A549 (cell line): ENCODE measurements around the gene LRP4. TPM values are rescaled to one million over a fixed set of nuclear protein-coding genes. Genes with fewer than 3 reads are reported as not detected.

Source experiments
- ATAC-seq, 2 experiments: fragments of 200-7000 bp in 1 of 2; fragments of >200 bp in 1 of 2; cut with Nextera tagmentation in 1 of 2; cut with Tn5 transposase in 1 of 2; 3 replicates each; pipeline versions ENCODE4 v1.8.0 to v1.9.1; 2018 to 2020; ENCODE audit warnings: mild to moderate bottlenecking in 1 of 2, moderate library complexity in 1 of 2
- CTCF ChIA-PET: fragments of 300-600 bp; sonication (Branson Sonifier 250); formaldehyde crosslinking; extraction: SDS; loops from one replicate; lab custom pipeline; 2021; ENCODE audit warnings: antibody characterized with exemption, inconsistent platforms; lab: Yijun Ruan, JAX
- POLR2A ChIA-PET: fragments of 350-600 bp; formaldehyde crosslinking; extraction: SDS; loops from one replicate; lab custom pipeline; 2021; ENCODE audit warnings: antibody characterized with exemption, inconsistent platforms; lab: Yijun Ruan, JAX
- DNase-seq, 2 experiments: peaks; one replicate each; pipeline versions ENCODE4 v3.0.0 to v3.0.0-alpha.2; 2011 to 2016; ENCODE audit warnings: low read depth in 1 of 2, low spot score in 1 of 2
- FAIRE-seq: peaks from 2 replicates; lab custom pipeline; 2011; peaks lifted over from hg19 to GRCh38; lab: Jason Lieb, UNC
- H3K27ac ChIP-seq, 2 experiments: fragments of >200 bp; sonication (Bioruptor Twin); formaldehyde crosslinking; 3 replicates each; pipeline ENCODE4 v1.5.1; 2016 to 2017
- H3K4me1 ChIP-seq: fragments of >200 bp; sonication (Bioruptor Twin); formaldehyde crosslinking; 3 replicates; pipeline ENCODE4 v1.6.1; 2016
- H3K4me2 ChIP-seq: fragments of >200 bp; sonication (Bioruptor Twin); formaldehyde crosslinking; 3 replicates; pipeline ENCODE4 v1.6.1; 2016
- H3K4me3 ChIP-seq: fragments of >200 bp; sonication (Bioruptor Twin); formaldehyde crosslinking; 3 replicates; pipeline ENCODE4 v1.5.1; 2016
- H3K9me3 ChIP-seq: fragments of >200 bp; sonication (Bioruptor Twin); formaldehyde crosslinking; 3 replicates; pipeline ENCODE4 v1.6.1; 2016
- ATOH8 ChIP-seq: fragments of 250-450 bp; sonication (Bioruptor Pico); IDR thresholded peaks from 2 replicates; pipeline ENCODE4 v1.5.0; 2020; ENCODE audit warnings: low read depth, mild to moderate bottlenecking, moderate library complexity
- BHLHE40 ChIP-seq: IDR thresholded peaks from 2 replicates; pipeline ENCODE4 v1.6.1; 2012; ENCODE audit warnings: low read depth, low read length, inconsistent platforms
- CBX2 ChIP-seq: fragments of 200-600 bp; sonication (generic); IDR thresholded peaks from 2 replicates; pipeline ENCODE4 v1.6.1; 2016; ENCODE audit warnings: low read depth, mild to moderate bottlenecking, borderline replicate concordance
- CBX8 ChIP-seq: fragments of 200-600 bp; sonication (generic); IDR thresholded peaks from 2 replicates; pipeline ENCODE4 v1.6.1; 2016
- EHF ChIP-seq: fragments of 250-450 bp; sonication (Bioruptor Pico); IDR thresholded peaks from 2 replicates; pipeline ENCODE4 v1.5.0; 2020; ENCODE audit warnings: mild to moderate bottlenecking
- EHMT2 ChIP-seq: fragments of 200-600 bp; sonication (generic); IDR thresholded peaks from 2 replicates; pipeline ENCODE4 v1.6.1; 2016; ENCODE audit warnings: antibody characterized with exemption, low read depth, mild to moderate bottlenecking, moderate library complexity
- FOSL2 ChIP-seq, 2 experiments: fragments of 450-650 bp in 1 of 2; fragments of >200 bp in 1 of 2; sonication (Bioruptor Twin) in 1 of 2; formaldehyde crosslinking; IDR thresholded peaks; 2 replicates each; pipeline versions ENCODE4 v1.5.0 to v1.6.1; 2016 to 2020; ENCODE audit warnings: mild to moderate bottlenecking in 1 of 2, moderate library complexity in 1 of 2
- GATA3 ChIP-seq: IDR thresholded peaks from 2 replicates; pipeline ENCODE4 v1.6.1; 2012; ENCODE audit warnings: borderline replicate concordance
- HDAC2 ChIP-seq: fragments of 200-600 bp; sonication (generic); IDR thresholded peaks from 2 replicates; pipeline ENCODE4 v1.6.1; 2016
- HES2 ChIP-seq: fragments of >200 bp; sonication (Bioruptor Twin); formaldehyde crosslinking; IDR thresholded peaks from 2 replicates; pipeline ENCODE4 v1.6.1; 2016
- HEYL ChIP-seq: fragments of 250-450 bp; sonication (Bioruptor Pico); IDR thresholded peaks from 2 replicates; pipeline ENCODE4 v1.8.0; 2021; ENCODE audit warnings: mild to moderate bottlenecking, moderate library complexity
- JUN ChIP-seq, 2 experiments: fragments of >200 bp; sonication (Bioruptor Twin); formaldehyde crosslinking; IDR thresholded peaks; 2 replicates in 1 of 2; 3 replicates in 1 of 2; pipeline ENCODE4 v1.6.1; 2016 to 2017
- KDM1A ChIP-seq: fragments of 200-600 bp; sonication (generic); IDR thresholded peaks from 2 replicates; pipeline ENCODE4 v1.6.1; 2016; ENCODE audit warnings: low read depth, mild to moderate bottlenecking
- MAZ ChIP-seq: fragments of 150-350 bp; IDR thresholded peaks from 2 replicates; pipeline ENCODE4 v1.6.1; 2014; ENCODE audit warnings: antibody characterized with exemption, low read depth, low read length, borderline replicate concordance
- MYC ChIP-seq: IDR thresholded peaks from 2 replicates; pipeline ENCODE4 v1.6.1; 2012; ENCODE audit warnings: mild to moderate bottlenecking, inconsistent platforms, low read length, improper control_type of control experiment, borderline replicate concordance
- NFE2L2 ChIP-seq: fragments of 150-350 bp; conservative IDR thresholded peaks from 2 replicates; pipeline ENCODE4 v1.6.1; 2014; ENCODE audit warnings: low read length
- PBX3 ChIP-seq: IDR thresholded peaks from 2 replicates; pipeline ENCODE4 v1.6.1; 2012
- POLR2A ChIP-seq: IDR thresholded peaks from 2 replicates; pipeline ENCODE4 v1.6.1; 2012; ENCODE audit warnings: mild to moderate bottlenecking, low read length
- RAD21 ChIP-seq, 2 experiments: fragments of >200 bp in 1 of 2; sonication (Bioruptor Twin) in 1 of 2; formaldehyde crosslinking in 1 of 2; IDR thresholded peaks in 1 of 2; conservative IDR thresholded peaks in 1 of 2; 2 replicates in 1 of 2; 3 replicates in 1 of 2; pipeline ENCODE4 v1.6.1; 2012 to 2018; ENCODE audit warnings: inconsistent platforms in 1 of 2
- RFX5 ChIP-seq: fragments of 450-650 bp; IDR thresholded peaks from 2 replicates; pipeline ENCODE4 v1.7.1; 2014; ENCODE audit warnings: antibody characterized with exemption, mild to moderate bottlenecking, moderate library complexity
- SMC3 ChIP-seq: fragments of >200 bp; sonication (Bioruptor Twin); formaldehyde crosslinking; IDR thresholded peaks from 3 replicates; pipeline ENCODE4 v1.6.1; 2018; ENCODE audit warnings: inconsistent platforms
- SREBF2 ChIP-seq: fragments of 450-650 bp; IDR thresholded peaks from 2 replicates; pipeline ENCODE4 v1.6.1; 2014; ENCODE audit warnings: mild to moderate bottlenecking, moderate library complexity
- TFCP2L1 ChIP-seq: fragments of 250-450 bp; sonication (Bioruptor Pico); IDR thresholded peaks from 2 replicates; pipeline ENCODE4 v1.5.0; 2021; ENCODE audit warnings: mild to moderate bottlenecking
- TP53 ChIP-seq: fragments of 250-450 bp; sonication (Bioruptor Pico); IDR thresholded peaks from 2 replicates; pipeline ENCODE4 v1.5.0; 2021; ENCODE audit warnings: mild to moderate bottlenecking, moderate library complexity
- WGBS: methylation state at CpG from one replicate; pipeline ENCODE4 v1.1.6; 2017; ENCODE audit errors: missing lambda C conversion rate; 5-methylcytosine and 5-hydroxymethylcytosine counted together
- polyA plus RNA-seq, 4 experiments: library from polyadenylated mRNA; depleted of rRNA in 3 of 4; stranded (reverse); fragments of >200 nt; fragmentation: RNase III in 1 of 4; extraction: RNeasy Plus Mini Kit Qiagen cat#74134 plus additional on column Dnase treatment in 1 of 4; gene quantifications; 2 replicates in 3 of 4; 3 replicates in 1 of 4; pipeline ENCODE4 v1.2.3, GENCODE V29; 2011 to 2017
- TF ChIP-seq, protein P1 (sequence below): IDR thresholded peaks from 2 replicates; pipeline ENCODE4 v1.6.1; 2012; ENCODE audit warnings: low read depth, borderline replicate concordance
- TF ChIP-seq, protein P2 (sequence below): fragments of >200 bp; sonication (Bioruptor Twin); formaldehyde crosslinking; IDR thresholded peaks from 3 replicates; pipeline ENCODE4 v1.6.1; 2016
- TF ChIP-seq, protein P3 (sequence below): fragments of >200 bp; sonication (Bioruptor Twin); formaldehyde crosslinking; IDR thresholded peaks from 3 replicates; pipeline ENCODE4 v1.5.1; 2016

Gene LRP4
- polyA plus RNA-seq, 2 of the 4 experiments (the other 2 are of a cell fraction), result 4.0 to 6.4 TPM

GRCh38 chr11:46906609-46907041 is 11.7 kb downstream of the LRP4 start:
- POLR2A ChIA-PET, result interaction anchor here (1.2 kb wide), 1 partner anchor 257 kb away, joined by 3 read pairs; no protein-coding TSS in a partner anchor
- DNase-seq (no peak), FAIRE-seq (no peak), ATAC-seq (no peak)
- no peak overlapping the region for H3K4me3 ChIP-seq
- no peaks in the 10 kb centered on the region for H3K4me1 ChIP-seq
- no peak overlapping the region for H3K4me2 ChIP-seq
- no peak overlapping the region for H3K27ac ChIP-seq
- TF ChIP-seq KDM1A, result no peak
- no peak for TF ChIP-seq TP53 (CRISPR knock-in tag)
- no peak for TF ChIP-seq PBX3
- no peak for TF ChIP-seq GATA3
- TF ChIP-seq NFE2L2, result no peak
- no peak for TF ChIP-seq JUN (IDR thresholded peaks at IDR 0.05)
- 86% methylated on average over 13 of the region's 13 CpGs for WGBS
- H3K9me3 ChIP-seq, result no peaks in the 10 kb centered on the region
- CTCF ChIA-PET, result interaction anchor here (0.8 to 7.0 kb wide), 6 partner anchors 10 to 254 kb away, joined by 3 to 31 read pairs (median 4); partner anchors contain the start of gene CSTPP1

GRCh38 chr11:46905806-46906205 is 12.5 kb downstream of the LRP4 start:
- H3K4me2 ChIP-seq, result no peak overlapping the region
- DNase-seq (no peak), ATAC-seq (no peak), FAIRE-seq (no peak)
- H3K4me1 ChIP-seq, result no peaks in the 10 kb centered on the region
- TF ChIP-seq BHLHE40 (no peak), JUN (IDR thresholded peaks at IDR 0.05) (no peak), TFCP2L1 (CRISPR knock-in tag) (no peak), CBX8 (no peak), HES2 (no peak)
- ChIA-PET POLR2A (no interaction called here), CTCF (interaction anchor here (0.7 to 7.0 kb wide), 5 partner anchors 9 to 384 kb away, joined by 3 to 31 read pairs (median 4); no protein-coding TSS in a partner anchor)
- no peak overlapping the region for H3K27ac ChIP-seq
- WGBS, result 91% methylated on average over 4 of the region's 5 CpGs
- H3K4me3 ChIP-seq, result no peak overlapping the region
- H3K9me3 ChIP-seq, result no peaks in the 10 kb centered on the region

DNA sequence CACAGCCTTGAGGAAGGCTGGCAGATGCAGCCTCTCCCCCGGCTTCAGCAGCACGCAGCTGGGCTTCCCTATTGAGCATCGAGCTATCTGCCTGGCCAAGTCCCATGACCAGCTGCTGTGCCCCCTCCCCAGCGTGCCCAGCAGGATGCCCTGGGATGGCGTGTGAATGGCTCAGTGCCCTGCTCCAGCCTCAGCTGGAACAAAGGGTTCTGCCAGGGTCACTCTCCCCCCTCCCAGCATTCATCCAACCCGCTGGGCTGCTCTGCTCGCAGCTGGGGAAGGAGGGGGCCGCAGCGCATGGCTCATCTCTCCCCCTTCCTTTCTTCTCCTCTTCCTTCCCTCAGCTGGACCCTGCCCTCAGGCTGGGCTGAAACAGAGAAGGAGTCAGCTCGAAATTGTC is 14.5 kb downstream of the LRP4 start:
- WGBS, result 83% methylated on average over 10 of the region's 10 CpGs
- no peaks in the 10 kb centered on the region for H3K9me3 ChIP-seq
- no peak overlapping the region for H3K4me2 ChIP-seq
- no peak overlapping the region for H3K27ac ChIP-seq
- H3K4me3 ChIP-seq, result no peak overlapping the region
- ATAC-seq (no peak), DNase-seq (no peak), FAIRE-seq (no peak)
- ChIA-PET POLR2A (no interaction called here), CTCF (interaction anchor here (0.5 to 7.0 kb wide), 4 partner anchors 43 to 258 kb away, joined by 3 to 31 read pairs (median 3); no protein-coding TSS in a partner anchor)
- no peaks in the 10 kb centered on the region for H3K4me1 ChIP-seq
- TF ChIP-seq MYC (no peak), CBX2 (no peak), ATOH8 (CRISPR knock-in tag) (no peak), SREBF2 (no peak), JUN (IDR thresholded peaks at IDR 0.05) (no peak), MAZ (no peak), RAD21 (conservative IDR thresholded peaks at IDR 0.05 in 1 of 2, IDR thresholded peaks at IDR 0.05 in 1 of 2) (no peak), SMC3 (no peak), RFX5 (no peak), HEYL (CRISPR knock-in tag) (no peak), FOSL2 (IDR thresholded peaks at IDR 0.05) (no peak), FOSL2 (CRISPR knock-in tag; IDR thresholded peaks at IDR 0.05) (no peak), POLR2A (no peak), TFCP2L1 (CRISPR knock-in tag) (no peak), EHMT2 (no peak), EHF (CRISPR knock-in tag) (no peak), HDAC2 (no peak)
- TF ChIP-seq, protein P1, sequence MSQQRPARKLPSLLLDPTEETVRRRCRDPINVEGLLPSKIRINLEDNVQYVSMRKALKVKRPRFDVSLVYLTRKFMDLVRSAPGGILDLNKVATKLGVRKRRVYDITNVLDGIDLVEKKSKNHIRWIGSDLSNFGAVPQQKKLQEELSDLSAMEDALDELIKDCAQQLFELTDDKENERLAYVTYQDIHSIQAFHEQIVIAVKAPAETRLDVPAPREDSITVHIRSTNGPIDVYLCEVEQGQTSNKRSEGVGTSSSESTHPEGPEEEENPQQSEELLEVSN, result no peak
- TF ChIP-seq, protein P2, sequence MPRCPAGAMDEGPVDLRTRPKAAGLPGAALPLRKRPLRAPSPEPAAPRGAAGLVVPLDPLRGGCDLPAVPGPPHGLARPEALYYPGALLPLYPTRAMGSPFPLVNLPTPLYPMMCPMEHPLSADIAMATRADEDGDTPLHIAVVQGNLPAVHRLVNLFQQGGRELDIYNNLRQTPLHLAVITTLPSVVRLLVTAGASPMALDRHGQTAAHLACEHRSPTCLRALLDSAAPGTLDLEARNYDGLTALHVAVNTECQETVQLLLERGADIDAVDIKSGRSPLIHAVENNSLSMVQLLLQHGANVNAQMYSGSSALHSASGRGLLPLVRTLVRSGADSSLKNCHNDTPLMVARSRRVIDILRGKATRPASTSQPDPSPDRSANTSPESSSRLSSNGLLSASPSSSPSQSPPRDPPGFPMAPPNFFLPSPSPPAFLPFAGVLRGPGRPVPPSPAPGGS, result no peak
- TF ChIP-seq, protein P3, sequence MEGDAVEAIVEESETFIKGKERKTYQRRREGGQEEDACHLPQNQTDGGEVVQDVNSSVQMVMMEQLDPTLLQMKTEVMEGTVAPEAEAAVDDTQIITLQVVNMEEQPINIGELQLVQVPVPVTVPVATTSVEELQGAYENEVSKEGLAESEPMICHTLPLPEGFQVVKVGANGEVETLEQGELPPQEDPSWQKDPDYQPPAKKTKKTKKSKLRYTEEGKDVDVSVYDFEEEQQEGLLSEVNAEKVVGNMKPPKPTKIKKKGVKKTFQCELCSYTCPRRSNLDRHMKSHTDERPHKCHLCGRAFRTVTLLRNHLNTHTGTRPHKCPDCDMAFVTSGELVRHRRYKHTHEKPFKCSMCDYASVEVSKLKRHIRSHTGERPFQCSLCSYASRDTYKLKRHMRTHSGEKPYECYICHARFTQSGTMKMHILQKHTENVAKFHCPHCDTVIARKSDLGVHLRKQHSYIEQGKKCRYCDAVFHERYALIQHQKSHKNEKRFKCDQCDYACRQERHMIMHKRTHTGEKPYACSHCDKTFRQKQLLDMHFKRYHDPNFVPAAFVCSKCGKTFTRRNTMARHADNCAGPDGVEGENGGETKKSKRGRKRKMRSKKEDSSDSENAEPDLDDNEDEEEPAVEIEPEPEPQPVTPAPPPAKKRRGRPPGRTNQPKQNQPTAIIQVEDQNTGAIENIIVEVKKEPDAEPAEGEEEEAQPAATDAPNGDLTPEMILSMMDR, result no peak
